GM06990 (cell line): ENCODE results near the gene DDX54.

Source experiments
- DNase-seq: peaks from one replicate; pipeline ENCODE4 v3.0.0-alpha.2; 2011; ENCODE audit not compliant: insufficient read length; ENCODE audit errors: extremely low read depth
- H3K27me3 ChIP-seq: replicated peaks from 2 replicates; pipeline ENCODE4 v1.6.0; 2011; ENCODE audit warnings: low read length; ENCODE audit not compliant: control insufficient read depth, insufficient read depth
- H3K36me3 ChIP-seq: 2 replicates; pipeline ENCODE4 v1.5.1; 2011; ENCODE audit warnings: low read length; ENCODE audit not compliant: control insufficient read depth, insufficient read depth
- H3K4me3 ChIP-seq: replicated peaks from 2 replicates; pipeline ENCODE4 v1.5.1; 2011; ENCODE audit warnings: low read depth, mild to moderate bottlenecking, control low read depth, low read length
- TF ChIP-seq, protein P1 (sequence below): IDR thresholded peaks from 2 replicates; pipeline ENCODE4 v1.5.1; 2011; ENCODE audit warnings: low read length, control low read depth, mild to moderate bottlenecking, inconsistent platforms; ENCODE audit not compliant: insufficient read depth, poor library complexity, severe bottlenecking

DDX54 gene

DNA sequence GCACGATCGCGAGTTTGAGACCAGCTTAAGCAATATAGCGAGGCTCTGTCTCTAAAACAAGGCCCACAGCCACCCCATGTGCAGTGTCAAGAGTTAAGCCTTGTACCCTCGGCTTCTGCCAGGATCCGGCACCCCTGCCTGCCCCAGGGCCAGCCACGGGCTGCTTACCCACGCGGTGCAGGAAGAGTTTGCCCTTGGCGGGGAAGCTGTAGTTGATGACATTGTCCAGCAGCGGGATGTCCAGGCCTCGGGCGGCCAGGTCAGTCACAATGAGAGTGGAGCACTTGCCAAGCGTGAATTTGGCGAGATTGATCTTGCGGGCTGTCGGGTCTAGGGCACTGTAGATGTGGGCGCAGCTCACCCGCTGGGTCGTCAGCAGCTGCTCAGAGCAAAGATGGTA, 13.1 kb downstream of the DDX54 start:
- H3K4me3 ChIP-seq, result no peak overlapping the region
- TF ChIP-seq, protein P1, sequence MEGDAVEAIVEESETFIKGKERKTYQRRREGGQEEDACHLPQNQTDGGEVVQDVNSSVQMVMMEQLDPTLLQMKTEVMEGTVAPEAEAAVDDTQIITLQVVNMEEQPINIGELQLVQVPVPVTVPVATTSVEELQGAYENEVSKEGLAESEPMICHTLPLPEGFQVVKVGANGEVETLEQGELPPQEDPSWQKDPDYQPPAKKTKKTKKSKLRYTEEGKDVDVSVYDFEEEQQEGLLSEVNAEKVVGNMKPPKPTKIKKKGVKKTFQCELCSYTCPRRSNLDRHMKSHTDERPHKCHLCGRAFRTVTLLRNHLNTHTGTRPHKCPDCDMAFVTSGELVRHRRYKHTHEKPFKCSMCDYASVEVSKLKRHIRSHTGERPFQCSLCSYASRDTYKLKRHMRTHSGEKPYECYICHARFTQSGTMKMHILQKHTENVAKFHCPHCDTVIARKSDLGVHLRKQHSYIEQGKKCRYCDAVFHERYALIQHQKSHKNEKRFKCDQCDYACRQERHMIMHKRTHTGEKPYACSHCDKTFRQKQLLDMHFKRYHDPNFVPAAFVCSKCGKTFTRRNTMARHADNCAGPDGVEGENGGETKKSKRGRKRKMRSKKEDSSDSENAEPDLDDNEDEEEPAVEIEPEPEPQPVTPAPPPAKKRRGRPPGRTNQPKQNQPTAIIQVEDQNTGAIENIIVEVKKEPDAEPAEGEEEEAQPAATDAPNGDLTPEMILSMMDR, result no peak
- H3K27me3 ChIP-seq, result no peaks in the 10 kb centered on the region
- no peak for DNase-seq
- peaks cover 52% of the 10 kb centered on the region for H3K36me3 ChIP-seq

DNA sequence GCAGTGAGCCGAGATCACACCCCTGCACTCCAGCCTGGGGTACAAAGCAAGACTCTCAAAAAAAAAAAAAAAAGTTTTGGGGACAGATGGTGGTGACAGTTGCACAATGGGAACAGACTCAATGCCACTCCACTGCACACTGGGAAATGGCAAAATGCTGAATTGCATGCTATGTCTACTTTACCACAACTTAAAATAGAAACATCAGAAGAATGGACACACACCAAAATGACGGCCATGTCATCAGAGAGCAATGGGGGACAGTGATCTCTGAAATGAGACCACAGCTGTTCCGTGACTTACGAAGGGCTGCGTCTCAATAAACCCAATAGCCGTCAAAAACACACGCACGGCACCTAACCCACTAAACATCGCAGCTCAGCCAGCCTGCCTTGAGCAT, 13.7 kb downstream of the DDX54 start:
- no peak overlapping the region for H3K4me3 ChIP-seq
- DNase-seq, result no peak
- TF ChIP-seq, protein P1, result no peak
- peaks cover 48% of the 10 kb centered on the region for H3K36me3 ChIP-seq
- no peaks in the 10 kb centered on the region for H3K27me3 ChIP-seq

- H3K36me3 ChIP-seq, result peaks cover 48% of the 10 kb centered on the region
- no peak overlapping the region for H3K4me3 ChIP-seq
- no peak for DNase-seq
- H3K27me3 ChIP-seq, result no peaks in the 10 kb centered on the region
- TF ChIP-seq, protein P1, result no peak
Measured at GRCh38 chr12:113170926-113171325, 14.4 kb downstream of the DDX54 start.

- H3K36me3 ChIP-seq, result peaks cover 52% of the 10 kb centered on the region
Measured at GRCh38 chr12:113170457-113170856, 14.8 kb downstream of the DDX54 start.

DNA sequence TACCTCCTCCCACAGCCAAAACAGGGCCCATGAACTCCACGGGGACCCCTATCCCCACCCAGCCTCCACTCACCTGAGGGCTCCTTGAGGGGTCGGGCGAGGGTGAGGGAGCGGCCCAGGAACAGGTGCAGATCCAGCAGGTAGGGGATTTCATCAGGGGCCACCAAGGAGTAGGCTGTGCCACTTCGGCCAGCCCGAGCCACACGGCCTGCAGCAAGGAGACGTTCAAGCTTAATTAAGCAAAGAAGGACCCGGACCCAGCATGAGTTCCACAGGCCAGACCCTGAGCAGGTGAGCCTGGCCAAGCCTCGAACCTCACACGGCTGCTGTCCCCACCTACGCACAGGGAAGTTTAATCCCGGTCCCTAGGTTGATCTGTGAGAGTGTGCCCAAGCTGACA, 15.6 kb downstream of the DDX54 start:
- TF ChIP-seq, protein P1, result no peak
- Histone ChIP-seq H3K27me3 (no peaks in the 10 kb centered on the region), H3K4me3 (no peak overlapping the region), H3K36me3 (peaks cover 54% of the 10 kb centered on the region)
- no peak for DNase-seq

More at GRCh38 chr12:113170457-113170856, 14.8 kb downstream of the DDX54 start:
- H3K27me3 ChIP-seq, result no peaks in the 10 kb centered on the region
- no peak for DNase-seq
- TF ChIP-seq, protein P1, result no peak
- H3K4me3 ChIP-seq, result no peak overlapping the region

- Histone ChIP-seq H3K27me3 (no peaks in the 10 kb centered on the region), H3K4me3 (no peak overlapping the region), H3K36me3 (peaks cover 57% of the 10 kb centered on the region)
- no peak for DNase-seq
- TF ChIP-seq, protein P1, result no peak
Measured at GRCh38 chr12:113167868-113168267, 17.4 kb downstream of the DDX54 start.
